ENCODE results near the gene HSPA1B.
"Not testable (repeated sequence)": the region's sequence is repeated elsewhere in the genome, so short reads cannot be mapped to it uniquely, and the experiment has no call there.

The HSPA1B gene

GRCh38 chr6:31834367-31835250 is 7.1 kb downstream of the HSPA1B start:
- Histone ChIP-seq H3K9ac (ENCODE audit: low read length) (peak overlapping the region; percentile 89), H3K9me3 (ENCODE audit: low read length) (no peaks in the 10 kb centered on the region), H3K36me3 (ENCODE audit: insufficient read depth, low read length) (peaks cover 25% of the 10 kb centered on the region), H3K27ac (ENCODE audit: low read depth, low read length) (peak overlapping the region; percentile 98), H3K4me3 (ENCODE audit: low read depth in 1 of 2, low read length in 2 of 2) (peak overlapping the region; percentile 83 to 95), H3K27me3 (ENCODE audit: control insufficient read depth in 1 of 2, insufficient read depth in 2 of 2, low read length in 2 of 2) (no peaks in the 10 kb centered on the region), H3K4me1 (ENCODE audit: insufficient read depth, low read length) (peaks cover 46% of the 10 kb centered on the region)

- Histone ChIP-seq H3K4me3 (ENCODE audit: low read depth in 1 of 2, low read length in 2 of 2) (peak overlapping the region in 1 of 2 donors; percentile 95), H3K27me3 (ENCODE audit: control insufficient read depth in 1 of 2, insufficient read depth in 2 of 2, low read length in 2 of 2) (no peaks in the 10 kb centered on the region), H3K36me3 (ENCODE audit: insufficient read depth, low read length) (peaks cover 39% of the 10 kb centered on the region), H3K9me3 (ENCODE audit: low read length) (no peaks in the 10 kb centered on the region), H3K9ac (ENCODE audit: low read length) (peak overlapping the region; percentile 89), H3K27ac (ENCODE audit: low read depth, low read length) (peak overlapping the region; percentile 12), H3K4me1 (ENCODE audit: insufficient read depth, low read length) (peaks cover 42% of the 10 kb centered on the region)
Measured at GRCh38 chr6:31836047-31836473, 8.5 kb downstream of the HSPA1B start.

GRCh38 chr6:31836474-31837368 is 9.2 kb downstream of the HSPA1B start:
- Histone ChIP-seq H3K36me3 (ENCODE audit: insufficient read depth, low read length) (peaks cover 40% of the 10 kb centered on the region), H3K4me1 (ENCODE audit: insufficient read depth, low read length) (peaks cover 37% of the 10 kb centered on the region), H3K9ac (ENCODE audit: low read length) (peak overlapping the region; percentile 89), H3K27me3 (ENCODE audit: control insufficient read depth in 1 of 2, insufficient read depth in 2 of 2, low read length in 2 of 2) (no peaks in the 10 kb centered on the region), H3K4me3 (ENCODE audit: low read depth in 1 of 2, low read length in 2 of 2) (peak overlapping the region; percentile 11 to 95), H3K27ac (ENCODE audit: low read depth, low read length) (peak overlapping the region; percentile 12), H3K9me3 (ENCODE audit: low read length) (no peaks in the 10 kb centered on the region)

GRCh38 chr6:31837369-31838113 is 10.0 kb downstream of the HSPA1B start:
- Histone ChIP-seq H3K36me3 (ENCODE audit: insufficient read depth, low read length) (peaks cover 40% of the 10 kb centered on the region), H3K27ac (ENCODE audit: low read depth, low read length) (peak overlapping the region; percentile 12), H3K9me3 (ENCODE audit: low read length) (no peaks in the 10 kb centered on the region), H3K9ac (ENCODE audit: low read length) (no peak overlapping the region), H3K27me3 (ENCODE audit: control insufficient read depth in 1 of 2, insufficient read depth in 2 of 2, low read length in 2 of 2) (no peaks in the 10 kb centered on the region), H3K4me1 (ENCODE audit: insufficient read depth, low read length) (peaks cover 37% of the 10 kb centered on the region), H3K4me3 (ENCODE audit: low read depth in 1 of 2, low read length in 2 of 2) (no peak overlapping the region)

- H3K9ac ChIP-seq (ENCODE audit: low read length); H3K9me3 ChIP-seq (ENCODE audit: low read length); H3K27me3 ChIP-seq (ENCODE audit: control insufficient read depth in 1 of 2, insufficient read depth in 2 of 2, low read length in 2 of 2); H3K27ac ChIP-seq (ENCODE audit: low read depth, low read length); H3K4me3 ChIP-seq (ENCODE audit: low read depth in 1 of 2, low read length in 2 of 2): not testable (repeated sequence)
- Histone ChIP-seq H3K36me3 (ENCODE audit: insufficient read depth, low read length) (peaks cover 40% of the 10 kb centered on the region), H3K4me1 (ENCODE audit: insufficient read depth, low read length) (peaks cover 32% of the 10 kb centered on the region)
Measured at GRCh38 chr6:31838114-31838553, 10.6 kb downstream of the HSPA1B start.

GRCh38 chr6:31838968-31839367 is 11.4 kb downstream of the HSPA1B start:
- peaks cover 40% of the 10 kb centered on the region for H3K36me3 ChIP-seq (ENCODE audit: insufficient read depth, low read length)
- H3K4me3 ChIP-seq (ENCODE audit: low read depth in 1 of 2, low read length in 2 of 2), result no peak overlapping the region
- no peak overlapping the region for H3K27ac ChIP-seq (ENCODE audit: low read depth, low read length)
- no peaks in the 10 kb centered on the region for H3K27me3 ChIP-seq (ENCODE audit: control insufficient read depth in 1 of 2, insufficient read depth in 2 of 2, low read length in 2 of 2)
- peaks cover 27% of the 10 kb centered on the region for H3K4me1 ChIP-seq (ENCODE audit: insufficient read depth, low read length)
- no peaks in the 10 kb centered on the region for H3K9me3 ChIP-seq (ENCODE audit: low read length)
- no peak overlapping the region for H3K9ac ChIP-seq (ENCODE audit: low read length)

GRCh38 chr6:31839779-31840126 is 12.2 kb downstream of the HSPA1B start:
- H3K27me3 ChIP-seq (ENCODE audit: control insufficient read depth in 1 of 2, insufficient read depth in 2 of 2, low read length in 2 of 2); H3K27ac ChIP-seq (ENCODE audit: low read depth, low read length); H3K9ac ChIP-seq (ENCODE audit: low read length); H3K4me3 ChIP-seq (ENCODE audit: low read depth in 1 of 2, low read length in 2 of 2); H3K9me3 ChIP-seq (ENCODE audit: low read length): not testable (repeated sequence)
- Histone ChIP-seq H3K36me3 (ENCODE audit: insufficient read depth, low read length) (peaks cover 40% of the 10 kb centered on the region), H3K4me1 (ENCODE audit: insufficient read depth, low read length) (peaks cover 27% of the 10 kb centered on the region)

- no peaks in the 10 kb centered on the region for H3K27me3 ChIP-seq (ENCODE audit: control insufficient read depth in 1 of 2, insufficient read depth in 2 of 2, low read length in 2 of 2)
- H3K4me3 ChIP-seq (ENCODE audit: low read depth in 1 of 2, low read length in 2 of 2), result no peak overlapping the region
- H3K27ac ChIP-seq (ENCODE audit: low read depth, low read length), result no peak overlapping the region
- no peak overlapping the region for H3K9ac ChIP-seq (ENCODE audit: low read length)
- peaks cover 11% of the 10 kb centered on the region for H3K4me1 ChIP-seq (ENCODE audit: insufficient read depth, low read length)
- H3K36me3 ChIP-seq (ENCODE audit: insufficient read depth, low read length), result peaks cover 39% of the 10 kb centered on the region
- H3K9me3 ChIP-seq (ENCODE audit: low read length), result no peaks in the 10 kb centered on the region
Measured at GRCh38 chr6:31842053-31842452, 14.5 kb downstream of the HSPA1B start.

- H3K9ac ChIP-seq (ENCODE audit: low read length), result no peak overlapping the region
Measured at GRCh38 chr6:31844507-31844906, 17.0 kb downstream of the HSPA1B start.

GRCh38 chr6:31847276-31847978 is 19.9 kb downstream of the HSPA1B start:
- Histone ChIP-seq H3K4me1 (ENCODE audit: insufficient read depth, low read length) (no peaks in the 10 kb centered on the region), H3K4me3 (ENCODE audit: low read depth in 1 of 2, low read length in 2 of 2) (no peak overlapping the region), H3K36me3 (ENCODE audit: insufficient read depth, low read length) (no peaks in the 10 kb centered on the region), H3K27ac (ENCODE audit: low read depth, low read length) (no peak overlapping the region), H3K9ac (ENCODE audit: low read length) (no peak overlapping the region), H3K9me3 (ENCODE audit: low read length) (no peaks in the 10 kb centered on the region), H3K27me3 (ENCODE audit: control insufficient read depth in 1 of 2, insufficient read depth in 2 of 2, low read length in 2 of 2) (no peaks in the 10 kb centered on the region)

More at GRCh38 chr6:31844507-31844906, 17.0 kb downstream of the HSPA1B start:
- no peaks in the 10 kb centered on the region for H3K4me1 ChIP-seq (ENCODE audit: insufficient read depth, low read length)
- H3K27me3 ChIP-seq (ENCODE audit: control insufficient read depth in 1 of 2, insufficient read depth in 2 of 2, low read length in 2 of 2), result no peaks in the 10 kb centered on the region
- no peak overlapping the region for H3K4me3 ChIP-seq (ENCODE audit: low read depth in 1 of 2, low read length in 2 of 2)
- H3K36me3 ChIP-seq (ENCODE audit: insufficient read depth, low read length), result peaks cover 16% of the 10 kb centered on the region
- no peaks in the 10 kb centered on the region for H3K9me3 ChIP-seq (ENCODE audit: low read length)
- no peak overlapping the region for H3K27ac ChIP-seq (ENCODE audit: low read depth, low read length)
